GM19025 (cell line): ENCODE results near the gene PEX12.
"Not testable (repeated sequence)": the region's sequence is repeated elsewhere in the genome, so short reads cannot be mapped to it uniquely, and the experiment has no call there.

Source experiments
- ATAC-seq: cut with Tn5 transposase; IDR thresholded peaks from one replicate; pipeline ENCODE4 v1.9.1; 2021; ENCODE audit warnings: mild to moderate bottlenecking, low read depth, moderate library complexity; ENCODE audit not compliant: unreplicated experiment

PEX12 gene

GRCh38 chr17:35540589-35541404 is 37.6 kb downstream of the PEX12 start:
- ATAC-seq = no peak

- no peak for ATAC-seq
Observed at GRCh38 chr17:35539659-35540026, 38.7 kb downstream of the PEX12 start.

- no peak for ATAC-seq
Observed at GRCh38 chr17:35537601-35538141, 40.7 kb downstream of the PEX12 start, which contains the start of gene SLFN12L. TSS of gene SLFN12L (minus strand) at chr17:35537678. CDS start at chr17:35522364, 15,314 bp downstream.

- no peak for ATAC-seq
Observed at GRCh38 chr17:35536664-35537171, 41.7 kb downstream of the PEX12 start.

GRCh38 chr17:35535406-35535805 is 43.0 kb downstream of the PEX12 start:
- not testable (repeated sequence) for ATAC-seq

GRCh38 chr17:35534576-35535093 is 43.7 kb downstream of the PEX12 start:
- no peak for ATAC-seq

GRCh38 chr17:35531160-35531559 is 47.2 kb downstream of the PEX12 start:
- no peak for ATAC-seq

GRCh38 chr17:35529866-35530265 is 48.5 kb downstream of the PEX12 start:
- no peak for ATAC-seq

- ATAC-seq = not testable (repeated sequence)
Observed at GRCh38 chr17:35529326-35529725, 49.0 kb downstream of the PEX12 start.
